ENCODE measurements around the gene AIPL1. TPM values are rescaled to one million over a fixed set of nuclear protein-coding genes. Genes with fewer than 3 reads are reported as not detected.

AIPL1 gene
- total and polyA plus RNA-seq, 2 of the 13 experiments (the other 11 are each of a cell fraction or from before 2014, with no cell fraction given) = not detected

DNA sequence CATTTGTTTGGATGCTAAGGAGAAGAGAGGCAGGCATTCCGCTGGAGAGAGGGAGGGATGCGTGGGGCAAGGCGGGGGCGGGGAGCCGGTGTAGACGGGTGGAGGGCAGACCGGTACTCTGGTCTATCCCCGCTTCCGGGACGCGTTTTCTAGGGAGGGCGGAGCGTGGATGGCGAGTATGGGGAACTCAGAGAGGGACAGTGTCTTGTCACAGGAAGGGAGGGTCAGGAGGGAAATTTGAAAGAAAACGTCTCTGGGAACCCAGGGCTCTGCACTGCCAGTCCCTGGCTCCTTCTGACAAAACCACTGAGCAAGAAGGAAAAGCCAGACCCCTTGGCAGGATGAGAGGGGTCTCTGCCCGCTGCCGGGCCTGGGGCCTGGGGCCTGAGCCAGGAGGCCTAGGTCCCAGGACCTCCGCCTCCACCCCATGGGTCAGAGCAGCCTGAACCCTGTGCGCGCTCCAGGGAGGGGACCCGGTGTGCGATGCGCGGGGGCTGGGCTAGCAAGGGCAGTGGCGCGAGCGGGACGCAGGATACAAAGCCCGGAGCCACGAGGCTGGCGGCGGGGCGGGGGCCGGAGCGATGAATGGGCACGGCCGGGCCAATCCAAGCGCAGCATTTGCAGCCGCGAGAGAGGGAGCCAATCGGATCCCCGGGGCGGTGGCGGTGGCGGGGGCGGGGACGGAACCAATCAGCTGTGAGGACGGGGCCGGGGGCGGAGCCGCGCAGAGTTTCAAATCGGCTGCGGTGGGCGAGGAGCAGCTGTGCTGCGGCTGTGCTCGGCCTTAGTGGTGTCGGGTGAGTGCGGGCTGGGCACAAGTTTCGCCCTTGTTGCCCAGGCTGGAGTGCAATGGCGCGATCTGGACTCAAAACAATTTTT, 9.0 kb upstream of the AIPL1 start, which contains the start of gene PIMREG (continued):
- TF ChIP-seq, protein P1, sequence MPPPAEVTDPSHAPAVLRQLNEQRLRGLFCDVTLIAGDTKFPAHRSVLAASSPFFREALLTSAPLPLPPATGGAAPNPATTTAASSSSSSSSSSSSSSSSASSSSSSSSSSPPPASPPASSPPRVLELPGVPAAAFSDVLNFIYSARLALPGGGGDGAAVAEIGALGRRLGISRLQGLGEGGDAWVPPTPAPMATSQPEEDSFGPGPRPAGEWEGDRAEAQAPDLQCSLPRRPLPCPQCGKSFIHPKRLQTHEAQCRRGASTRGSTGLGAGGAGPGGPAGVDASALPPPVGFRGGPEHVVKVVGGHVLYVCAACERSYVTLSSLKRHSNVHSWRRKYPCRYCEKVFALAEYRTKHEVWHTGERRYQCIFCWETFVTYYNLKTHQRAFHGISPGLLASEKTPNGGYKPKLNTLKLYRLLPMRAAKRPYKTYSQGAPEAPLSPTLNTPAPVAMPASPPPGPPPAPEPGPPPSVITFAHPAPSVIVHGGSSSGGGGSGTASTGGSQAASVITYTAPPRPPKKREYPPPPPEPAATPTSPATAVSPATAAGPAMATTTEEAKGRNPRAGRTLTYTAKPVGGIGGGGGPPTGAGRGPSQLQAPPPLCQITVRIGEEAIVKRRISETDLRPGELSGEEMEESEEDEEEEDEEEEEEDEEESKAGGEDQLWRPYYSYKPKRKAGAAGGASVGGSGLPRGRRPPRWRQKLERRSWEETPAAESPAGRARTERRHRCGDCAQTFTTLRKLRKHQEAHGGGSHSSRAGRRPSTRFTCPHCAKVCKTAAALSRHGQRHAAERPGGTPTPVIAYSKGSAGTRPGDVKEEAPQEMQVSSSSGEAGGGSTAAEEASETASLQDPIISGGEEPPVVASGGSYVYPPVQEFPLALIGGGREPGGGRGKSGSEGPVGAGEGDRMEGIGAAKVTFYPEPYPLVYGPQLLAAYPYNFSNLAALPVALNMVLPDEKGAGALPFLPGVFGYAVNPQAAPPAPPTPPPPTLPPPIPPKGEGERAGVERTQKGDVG (CRISPR knock-in tag; IDR thresholded peaks at IDR 0.05; ENCODE audit: borderline replicate concordance) = 0 out of 2 replicates have a peak, but pooled peaks have one; percentile 39
- TF ChIP-seq ZNF761 (CRISPR knock-in tag; conservative IDR thresholded peaks at IDR 0.05) (peak; percentile 80; the same call in 1 of the 2 replicates), ATF7 (IDR thresholded peaks at IDR 0.05) (no peak), ATF7 (CRISPR knock-in tag; IDR thresholded peaks at IDR 0.05) (no peak), HNF4A (CRISPR knock-in tag; IDR thresholded peaks at IDR 0.05) (no peak), ZNF724P (CRISPR knock-in tag; IDR thresholded peaks at IDR 0.05; ENCODE audit: borderline replicate concordance) (peak; percentile 90), ZMYM3 (CRISPR knock-in tag; IDR thresholded peaks at IDR 0.05) (no peak)
- TF ChIP-seq, protein P2, sequence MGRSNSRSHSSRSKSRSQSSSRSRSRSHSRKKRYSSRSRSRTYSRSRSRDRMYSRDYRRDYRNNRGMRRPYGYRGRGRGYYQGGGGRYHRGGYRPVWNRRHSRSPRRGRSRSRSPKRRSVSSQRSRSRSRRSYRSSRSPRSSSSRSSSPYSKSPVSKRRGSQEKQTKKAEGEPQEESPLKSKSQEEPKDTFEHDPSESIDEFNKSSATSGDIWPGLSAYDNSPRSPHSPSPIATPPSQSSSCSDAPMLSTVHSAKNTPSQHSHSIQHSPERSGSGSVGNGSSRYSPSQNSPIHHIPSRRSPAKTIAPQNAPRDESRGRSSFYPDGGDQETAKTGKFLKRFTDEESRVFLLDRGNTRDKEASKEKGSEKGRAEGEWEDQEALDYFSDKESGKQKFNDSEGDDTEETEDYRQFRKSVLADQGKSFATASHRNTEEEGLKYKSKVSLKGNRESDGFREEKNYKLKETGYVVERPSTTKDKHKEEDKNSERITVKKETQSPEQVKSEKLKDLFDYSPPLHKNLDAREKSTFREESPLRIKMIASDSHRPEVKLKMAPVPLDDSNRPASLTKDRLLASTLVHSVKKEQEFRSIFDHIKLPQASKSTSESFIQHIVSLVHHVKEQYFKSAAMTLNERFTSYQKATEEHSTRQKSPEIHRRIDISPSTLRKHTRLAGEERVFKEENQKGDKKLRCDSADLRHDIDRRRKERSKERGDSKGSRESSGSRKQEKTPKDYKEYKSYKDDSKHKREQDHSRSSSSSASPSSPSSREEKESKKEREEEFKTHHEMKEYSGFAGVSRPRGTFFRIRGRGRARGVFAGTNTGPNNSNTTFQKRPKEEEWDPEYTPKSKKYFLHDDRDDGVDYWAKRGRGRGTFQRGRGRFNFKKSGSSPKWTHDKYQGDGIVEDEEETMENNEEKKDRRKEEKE (IDR thresholded peaks at IDR 0.05) = no peak
- TF ChIP-seq, protein P3, sequence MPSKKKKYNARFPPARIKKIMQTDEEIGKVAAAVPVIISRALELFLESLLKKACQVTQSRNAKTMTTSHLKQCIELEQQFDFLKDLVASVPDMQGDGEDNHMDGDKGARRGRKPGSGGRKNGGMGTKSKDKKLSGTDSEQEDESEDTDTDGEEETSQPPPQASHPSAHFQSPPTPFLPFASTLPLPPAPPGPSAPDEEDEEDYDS (CRISPR knock-in tag; IDR thresholded peaks at IDR 0.05) = peak; percentile 54
- TF ChIP-seq, protein P4, sequence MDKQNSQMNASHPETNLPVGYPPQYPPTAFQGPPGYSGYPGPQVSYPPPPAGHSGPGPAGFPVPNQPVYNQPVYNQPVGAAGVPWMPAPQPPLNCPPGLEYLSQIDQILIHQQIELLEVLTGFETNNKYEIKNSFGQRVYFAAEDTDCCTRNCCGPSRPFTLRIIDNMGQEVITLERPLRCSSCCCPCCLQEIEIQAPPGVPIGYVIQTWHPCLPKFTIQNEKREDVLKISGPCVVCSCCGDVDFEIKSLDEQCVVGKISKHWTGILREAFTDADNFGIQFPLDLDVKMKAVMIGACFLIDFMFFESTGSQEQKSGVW (CRISPR knock-in tag; IDR thresholded peaks at IDR 0.05; ENCODE audit: borderline replicate concordance) = no peak
- TF ChIP-seq, protein P5, sequence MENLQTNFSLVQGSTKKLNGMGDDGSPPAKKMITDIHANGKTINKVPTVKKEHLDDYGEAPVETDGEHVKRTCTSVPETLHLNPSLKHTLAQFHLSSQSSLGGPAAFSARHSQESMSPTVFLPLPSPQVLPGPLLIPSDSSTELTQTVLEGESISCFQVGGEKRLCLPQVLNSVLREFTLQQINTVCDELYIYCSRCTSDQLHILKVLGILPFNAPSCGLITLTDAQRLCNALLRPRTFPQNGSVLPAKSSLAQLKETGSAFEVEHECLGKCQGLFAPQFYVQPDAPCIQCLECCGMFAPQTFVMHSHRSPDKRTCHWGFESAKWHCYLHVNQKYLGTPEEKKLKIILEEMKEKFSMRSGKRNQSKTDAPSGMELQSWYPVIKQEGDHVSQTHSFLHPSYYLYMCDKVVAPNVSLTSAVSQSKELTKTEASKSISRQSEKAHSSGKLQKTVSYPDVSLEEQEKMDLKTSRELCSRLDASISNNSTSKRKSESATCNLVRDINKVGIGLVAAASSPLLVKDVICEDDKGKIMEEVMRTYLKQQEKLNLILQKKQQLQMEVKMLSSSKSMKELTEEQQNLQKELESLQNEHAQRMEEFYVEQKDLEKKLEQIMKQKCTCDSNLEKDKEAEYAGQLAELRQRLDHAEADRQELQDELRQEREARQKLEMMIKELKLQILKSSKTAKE (CRISPR knock-in tag; IDR thresholded peaks at IDR 0.05; ENCODE audit: borderline replicate concordance) = peak; percentile 39; the same call in 1 of the 2 replicates
- TF ChIP-seq, protein P6, sequence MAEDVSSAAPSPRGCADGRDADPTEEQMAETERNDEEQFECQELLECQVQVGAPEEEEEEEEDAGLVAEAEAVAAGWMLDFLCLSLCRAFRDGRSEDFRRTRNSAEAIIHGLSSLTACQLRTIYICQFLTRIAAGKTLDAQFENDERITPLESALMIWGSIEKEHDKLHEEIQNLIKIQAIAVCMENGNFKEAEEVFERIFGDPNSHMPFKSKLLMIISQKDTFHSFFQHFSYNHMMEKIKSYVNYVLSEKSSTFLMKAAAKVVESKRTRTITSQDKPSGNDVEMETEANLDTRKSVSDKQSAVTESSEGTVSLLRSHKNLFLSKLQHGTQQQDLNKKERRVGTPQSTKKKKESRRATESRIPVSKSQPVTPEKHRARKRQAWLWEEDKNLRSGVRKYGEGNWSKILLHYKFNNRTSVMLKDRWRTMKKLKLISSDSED (CRISPR knock-in tag; IDR thresholded peaks at IDR 0.05) = no peak
- TF ChIP-seq, protein P7, sequence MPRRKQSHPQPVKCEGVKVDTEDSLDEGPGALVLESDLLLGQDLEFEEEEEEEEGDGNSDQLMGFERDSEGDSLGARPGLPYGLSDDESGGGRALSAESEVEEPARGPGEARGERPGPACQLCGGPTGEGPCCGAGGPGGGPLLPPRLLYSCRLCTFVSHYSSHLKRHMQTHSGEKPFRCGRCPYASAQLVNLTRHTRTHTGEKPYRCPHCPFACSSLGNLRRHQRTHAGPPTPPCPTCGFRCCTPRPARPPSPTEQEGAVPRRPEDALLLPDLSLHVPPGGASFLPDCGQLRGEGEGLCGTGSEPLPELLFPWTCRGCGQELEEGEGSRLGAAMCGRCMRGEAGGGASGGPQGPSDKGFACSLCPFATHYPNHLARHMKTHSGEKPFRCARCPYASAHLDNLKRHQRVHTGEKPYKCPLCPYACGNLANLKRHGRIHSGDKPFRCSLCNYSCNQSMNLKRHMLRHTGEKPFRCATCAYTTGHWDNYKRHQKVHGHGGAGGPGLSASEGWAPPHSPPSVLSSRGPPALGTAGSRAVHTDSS (CRISPR knock-in tag; conservative IDR thresholded peaks at IDR 0.05) = no peak
